Fibroblast of pulmonary artery (primary cell): ENCODE measurements around the gene ARPP19.

Source experiments
- DNase-seq: peaks from one replicate; pipeline ENCODE4 v3.0.0-alpha.2; 2010; ENCODE audit warnings: low read depth
- H3K4me3 ChIP-seq: replicated peaks from 2 replicates; pipeline ENCODE4 v1.5.1; 2011; ENCODE audit warnings: low read depth, mild to moderate bottlenecking, control low read depth, low read length, moderate library complexity
- TF ChIP-seq, protein P1 (sequence below): IDR thresholded peaks from 2 replicates; pipeline ENCODE4 v1.5.1; 2011; ENCODE audit warnings: mild to moderate bottlenecking, control low read depth, low read length, inconsistent platforms; ENCODE audit errors: missing control alignments

The ARPP19 gene

DNA sequence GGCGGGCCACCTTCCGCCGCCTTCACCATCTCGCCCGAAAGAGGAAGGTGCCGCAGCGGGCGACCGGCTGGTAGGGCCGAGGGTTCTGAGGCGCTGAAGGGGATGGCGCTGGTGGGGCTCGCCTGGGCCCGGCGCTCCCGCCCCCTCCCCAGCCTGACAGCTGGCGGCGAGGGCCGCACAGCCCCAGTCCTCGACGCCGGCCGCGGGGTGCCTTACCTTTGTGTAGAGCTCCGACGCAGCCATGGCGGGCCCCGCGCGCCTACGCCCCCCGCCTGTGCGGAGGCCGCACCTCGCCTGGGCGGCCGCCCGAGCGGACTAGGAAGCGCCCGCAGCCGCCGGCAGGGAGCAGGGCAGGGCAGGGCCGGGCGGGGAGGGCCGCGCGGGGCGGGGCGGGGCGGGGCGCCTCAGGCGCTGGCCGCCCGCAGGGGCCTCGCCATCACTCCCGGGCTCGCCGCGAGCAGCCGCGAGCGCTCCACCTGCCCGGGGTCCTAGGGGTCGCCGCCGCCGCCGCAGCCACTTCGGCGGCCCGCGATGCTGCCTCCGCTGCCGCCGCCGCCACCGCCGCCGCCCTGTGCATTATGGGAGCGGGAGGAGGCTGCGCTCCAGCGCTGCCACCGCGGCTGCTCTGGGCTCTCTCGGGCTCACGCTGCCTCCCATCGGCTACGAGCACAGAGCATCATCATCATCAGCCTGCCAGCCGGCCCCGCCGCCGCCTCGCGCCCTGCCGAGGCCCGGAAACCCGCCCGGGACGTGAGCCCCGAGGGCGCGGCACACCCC, 40.1 kb downstream of the ARPP19 start, which contains the start of gene MYO5A:
Gene MYO5A, minus strand, starts transcription at position 317 of the 777 bp plus-strand sequence. Its CDS starts 74 bp downstream, at position 243.
- H3K4me3 ChIP-seq: peak within 1 kb of the TSS; percentile 75
- TF ChIP-seq, protein P1, sequence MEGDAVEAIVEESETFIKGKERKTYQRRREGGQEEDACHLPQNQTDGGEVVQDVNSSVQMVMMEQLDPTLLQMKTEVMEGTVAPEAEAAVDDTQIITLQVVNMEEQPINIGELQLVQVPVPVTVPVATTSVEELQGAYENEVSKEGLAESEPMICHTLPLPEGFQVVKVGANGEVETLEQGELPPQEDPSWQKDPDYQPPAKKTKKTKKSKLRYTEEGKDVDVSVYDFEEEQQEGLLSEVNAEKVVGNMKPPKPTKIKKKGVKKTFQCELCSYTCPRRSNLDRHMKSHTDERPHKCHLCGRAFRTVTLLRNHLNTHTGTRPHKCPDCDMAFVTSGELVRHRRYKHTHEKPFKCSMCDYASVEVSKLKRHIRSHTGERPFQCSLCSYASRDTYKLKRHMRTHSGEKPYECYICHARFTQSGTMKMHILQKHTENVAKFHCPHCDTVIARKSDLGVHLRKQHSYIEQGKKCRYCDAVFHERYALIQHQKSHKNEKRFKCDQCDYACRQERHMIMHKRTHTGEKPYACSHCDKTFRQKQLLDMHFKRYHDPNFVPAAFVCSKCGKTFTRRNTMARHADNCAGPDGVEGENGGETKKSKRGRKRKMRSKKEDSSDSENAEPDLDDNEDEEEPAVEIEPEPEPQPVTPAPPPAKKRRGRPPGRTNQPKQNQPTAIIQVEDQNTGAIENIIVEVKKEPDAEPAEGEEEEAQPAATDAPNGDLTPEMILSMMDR: no peak
- peak; percentile 69 for DNase-seq

DNA sequence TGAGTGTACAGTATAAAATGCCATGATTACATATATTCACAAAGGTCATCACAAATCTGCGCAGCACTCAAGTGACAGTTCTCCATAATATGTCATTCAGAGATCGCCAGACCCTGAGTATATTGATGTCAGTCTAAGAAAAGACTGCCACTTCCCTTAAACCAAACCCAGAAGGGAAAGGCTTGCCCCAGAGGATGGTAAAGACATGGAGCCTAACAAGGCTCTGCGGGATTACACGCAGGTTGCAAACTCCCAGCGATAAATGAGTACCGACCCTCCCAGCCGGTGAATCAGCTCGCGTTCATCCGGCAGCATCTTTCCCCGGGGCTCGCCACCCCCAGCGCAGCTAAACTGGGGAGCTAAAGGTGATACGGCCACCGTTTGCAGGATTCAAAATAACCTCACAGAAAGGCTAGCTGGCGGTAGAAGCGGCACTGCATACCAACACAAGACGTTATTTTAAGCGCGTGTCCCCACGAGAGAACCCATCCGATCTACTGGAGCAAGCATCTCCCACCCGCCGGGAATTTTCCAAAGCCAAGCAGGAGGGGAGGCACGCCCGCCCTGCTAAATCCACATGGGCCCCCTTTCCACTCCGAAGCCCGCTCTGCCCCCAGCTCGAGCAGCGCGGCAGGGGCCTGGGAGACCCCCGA, 40.8 kb downstream of the ARPP19 start:
- H3K4me3 ChIP-seq: peak overlapping the region; percentile 75
- TF ChIP-seq, protein P1: no peak
- DNase-seq: peak; percentile 27

DNA sequence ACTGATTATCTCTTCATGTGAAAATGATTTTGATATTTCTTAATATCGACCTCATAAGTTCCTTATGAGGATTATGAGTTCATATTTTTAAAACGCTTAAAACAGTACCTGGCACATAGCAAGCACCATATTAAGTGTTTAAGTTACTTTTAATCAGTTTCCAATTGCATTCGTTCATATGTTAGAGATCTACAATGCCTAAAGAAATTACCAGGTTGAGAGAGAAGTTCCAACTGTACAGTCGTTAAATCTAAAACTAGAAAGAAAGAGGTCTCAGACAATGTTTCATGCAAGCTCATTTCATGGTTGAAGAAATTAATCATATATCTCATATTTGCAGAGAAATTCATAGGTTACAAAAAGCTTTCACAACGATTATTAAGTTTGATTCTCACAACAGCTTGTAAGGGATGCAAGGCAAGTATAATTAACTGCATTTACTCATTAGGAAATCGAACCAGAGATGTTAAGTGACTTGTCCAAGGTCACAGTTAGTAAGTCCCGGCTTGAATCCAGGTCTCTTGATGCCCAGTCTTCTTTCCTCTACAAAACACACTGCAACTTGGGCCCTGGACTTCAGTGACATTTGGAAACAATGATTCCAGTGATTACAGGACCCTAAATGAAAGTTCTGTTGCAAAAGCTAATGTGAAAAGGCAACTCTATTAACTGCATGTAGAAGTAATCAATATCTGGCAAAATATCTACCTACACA, 41.5 kb downstream of the ARPP19 start:
- TF ChIP-seq, protein P1: no peak
- DNase-seq: no peak
- no peak overlapping the region for H3K4me3 ChIP-seq

DNA sequence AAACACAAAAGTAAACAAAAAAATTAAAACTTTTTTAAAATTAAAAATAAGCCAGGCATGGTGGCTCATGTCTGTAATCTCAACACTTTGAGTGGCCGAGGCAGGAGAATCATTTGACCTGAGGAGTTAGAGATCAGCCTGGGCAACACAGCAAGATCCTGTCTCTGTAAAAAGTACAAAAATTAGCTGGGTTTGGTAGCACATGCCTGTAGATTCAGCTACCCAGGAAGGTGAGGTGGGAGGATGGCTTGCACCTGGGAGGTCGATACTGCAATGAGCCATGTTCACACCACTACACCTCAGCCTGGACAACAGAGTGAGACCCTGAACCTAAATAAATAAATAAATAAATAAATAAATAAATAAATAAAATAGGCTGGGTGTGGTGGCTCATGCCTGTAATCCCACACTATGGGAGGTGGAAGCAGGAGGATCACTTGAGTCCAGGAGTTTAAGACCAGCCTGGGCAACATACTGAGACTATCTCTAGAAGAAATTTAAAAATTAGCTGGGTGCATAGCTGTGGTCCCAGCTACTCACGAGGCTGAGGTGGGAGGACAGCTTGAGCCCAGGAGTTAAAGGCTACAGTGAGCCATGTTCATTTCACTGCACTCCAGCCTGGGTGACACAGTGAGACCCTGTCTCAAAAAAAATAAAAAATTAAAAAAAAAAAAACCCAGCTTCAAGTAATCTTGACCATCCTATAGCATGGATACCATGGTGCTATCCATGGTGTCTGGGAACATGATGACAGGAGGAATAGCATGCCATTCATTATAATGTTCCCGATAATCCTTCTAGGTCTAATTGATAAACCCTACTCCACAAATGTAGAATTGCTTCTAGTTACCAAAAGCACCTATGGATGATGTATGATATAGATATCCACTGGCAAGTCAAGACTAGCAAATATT, 44.4 kb downstream of the ARPP19 start:
- no peak for DNase-seq
- no peak overlapping the region for H3K4me3 ChIP-seq
- TF ChIP-seq, protein P1: no peak

DNA sequence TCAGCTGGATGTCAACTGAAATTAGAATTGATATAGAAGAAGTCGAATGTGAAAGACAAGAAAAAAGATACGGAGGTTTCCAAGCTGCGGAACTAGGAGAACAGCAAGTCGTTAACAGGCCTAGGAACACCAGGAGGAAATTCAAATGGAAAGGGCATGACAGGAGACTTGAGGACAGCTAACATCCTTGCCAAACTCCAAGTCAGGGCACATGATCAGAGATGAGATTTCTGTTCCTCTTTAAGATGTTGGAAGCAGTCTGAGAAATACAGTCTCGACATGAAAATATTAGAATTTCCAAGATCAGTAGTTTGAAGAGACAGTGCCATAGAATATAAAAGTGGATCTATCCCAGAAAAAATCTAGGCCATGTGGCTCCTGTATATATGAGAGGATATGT, 45.2 kb downstream of the ARPP19 start:
- DNase-seq: no peak
- H3K4me3 ChIP-seq: no peak overlapping the region
- TF ChIP-seq, protein P1: no peak

DNA sequence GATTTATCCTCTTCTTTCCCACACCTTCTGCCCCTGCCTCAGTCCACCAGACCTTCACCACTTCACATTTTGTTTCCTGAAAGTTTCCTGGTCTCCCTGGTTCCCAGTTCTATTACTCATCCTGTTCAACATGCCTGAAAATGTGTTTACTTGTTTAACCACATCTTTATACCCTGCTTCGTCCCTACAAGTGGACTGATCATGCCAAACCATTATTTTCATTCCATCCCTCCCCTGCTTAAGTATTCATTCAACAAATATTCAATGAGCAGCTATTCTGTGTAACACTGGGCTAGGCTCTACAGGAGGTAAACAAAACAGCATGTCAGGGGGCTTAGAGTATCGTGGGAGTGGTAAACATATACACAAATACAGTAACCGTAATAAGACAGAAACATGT, 45.6 kb downstream of the ARPP19 start:
- TF ChIP-seq, protein P1: no peak
- H3K4me3 ChIP-seq: no peak overlapping the region
- peak; percentile 52 for DNase-seq
